Smooth muscle cell (in vitro differentiated cells): Measurements from ENCODE around the gene TBC1D3C. TPM values are rescaled to one million over a fixed set of nuclear protein-coding genes. Genes with fewer than 3 reads are reported as not detected.
"Not testable (repeated sequence)": the region's sequence is repeated elsewhere in the genome, so short reads cannot be mapped to it uniquely, and the experiment has no call there.

Experiments used
- DNase-seq: peaks from one replicate; lab custom pipeline; 2025; ENCODE audit not compliant: unreplicated experiment; lab: John Stamatoyannopoulos, UW
- H2AFZ ChIP-seq: fragments of 200-600 bp; sonication (generic); 2 replicates; pipeline ENCODE4 v1.6.0; 2016; ENCODE audit warnings: antibody characterized with exemption, low read depth, mild to moderate bottlenecking
- H3F3A ChIP-seq: fragments of 200-600 bp; sonication (generic); 2 replicates; pipeline ENCODE4 v1.6.0; 2017; ENCODE audit warnings: antibody characterized with exemption, low read depth
- H3K27ac ChIP-seq: fragments of 200-600 bp; sonication (generic); 2 replicates; pipeline ENCODE4 v1.5.1; 2016; ENCODE audit warnings: low read depth, mild to moderate bottlenecking
- H3K27me3 ChIP-seq: fragments of 200-600 bp; sonication (generic); 2 replicates; pipeline ENCODE4 v1.6.1; 2016; ENCODE audit warnings: low read depth, mild to moderate bottlenecking
- H3K36me3 ChIP-seq: fragments of 200-600 bp; sonication (generic); 2 replicates; pipeline ENCODE4 v1.5.1; 2016; ENCODE audit warnings: low read depth
- H3K4me1 ChIP-seq: fragments of 200-600 bp; sonication (generic); 2 replicates; pipeline ENCODE4 v1.5.1; 2016; ENCODE audit warnings: low read depth
- H3K4me2 ChIP-seq: fragments of 200-600 bp; sonication (generic); 2 replicates; pipeline ENCODE4 v1.6.0; 2016; ENCODE audit warnings: mild to moderate bottlenecking
- H3K4me3 ChIP-seq: fragments of 200-600 bp; sonication (generic); 2 replicates; pipeline ENCODE4 v1.5.1; 2016; ENCODE audit warnings: mild to moderate bottlenecking
- H3K79me2 ChIP-seq: fragments of 200-600 bp; sonication (generic); 2 replicates; pipeline ENCODE4 v1.6.0; 2016; ENCODE audit warnings: low read depth, mild to moderate bottlenecking
- H3K9ac ChIP-seq: fragments of 200-600 bp; sonication (generic); 2 replicates; pipeline ENCODE4 v1.6.0; 2016; ENCODE audit warnings: low read depth
- H3K9me3 ChIP-seq: fragments of 200-600 bp; sonication (generic); replicated peaks from 2 replicates; pipeline ENCODE4 v1.5.1; 2016; ENCODE audit warnings: low read depth
- H4K20me1 ChIP-seq: fragments of 200-600 bp; sonication (generic); 2 replicates; pipeline ENCODE4 v1.6.0; 2016; ENCODE audit warnings: low read depth
- WGBS: methylation state at CpG from one replicate; pipeline ENCODE4 v1.1.7; 2016; ENCODE audit warnings: low lambda C conversion rate; 5-methylcytosine and 5-hydroxymethylcytosine counted together
- polyA plus RNA-seq: library from polyadenylated mRNA; unstranded; fragments of >200 nt; fragmentation: Nextera tagmentation; extraction: Ambion mirVana; gene quantifications from 2 replicates; pipeline ENCODE4 v1.2.1, GENCODE V29; 2016
- small RNA-seq: library from RNA; depleted of rRNA; stranded (forward); fragments of <200 nt; gene quantifications from one replicate; pipeline ENCODE3, GENCODE V24; 2014
- total RNA-seq: library from RNA; depleted of rRNA; stranded (reverse); fragments of >200 nt; gene quantifications from 2 replicates; pipeline ENCODE4 v1.2.3, GENCODE V29; 2014

TBC1D3C gene
- total RNA-seq (not detected in 2 replicates), polyA plus RNA-seq (not detected in 2 replicates)

- not testable (repeated sequence) for H3K4me2 ChIP-seq, H3K79me2 ChIP-seq, H4K20me1 ChIP-seq, H3K4me1 ChIP-seq, H3K9me3 ChIP-seq, H3F3A ChIP-seq, H2AFZ ChIP-seq, H3K9ac ChIP-seq, H3K27ac ChIP-seq, H3K36me3 ChIP-seq, H3K27me3 ChIP-seq, DNase-seq, H3K4me3 ChIP-seq
- WGBS: no CpG with 5 or more reads among the region's 10 CpGs
These were observed at the start of gene TBC1D3C for GRCh38 chr17:38068534-38068933. Gene TBC1D3C (minus strand): TSS chr17:38068634. CDS start chr17:38067066, 1,568 bp downstream.

GRCh38 chr17:38099262-38099661 is 30.8 kb upstream of the TBC1D3C start:
- WGBS: no CpG with 5 or more reads among the region's 1 CpG
- H3K9me3 ChIP-seq, H3K4me1 ChIP-seq, H3K27ac ChIP-seq, H3K27me3 ChIP-seq, H4K20me1 ChIP-seq, H3K4me2 ChIP-seq, DNase-seq, H3K4me3 ChIP-seq, H3F3A ChIP-seq, H3K36me3 ChIP-seq, H3K9ac ChIP-seq, H2AFZ ChIP-seq, H3K79me2 ChIP-seq: not testable (repeated sequence)

- H2AFZ ChIP-seq, H3K79me2 ChIP-seq, H3K9me3 ChIP-seq, H3K36me3 ChIP-seq, H4K20me1 ChIP-seq, H3F3A ChIP-seq, DNase-seq, H3K4me3 ChIP-seq, H3K27ac ChIP-seq, H3K4me1 ChIP-seq, H3K4me2 ChIP-seq, H3K9ac ChIP-seq, H3K27me3 ChIP-seq: not testable (repeated sequence)
- WGBS: no CpG with 5 or more reads among the region's 2 CpGs
These were observed 25.7 kb upstream of the TBC1D3C start for GRCh38 chr17:38094059-38094694.

GRCh38 chr17:38088120-38088519 is 19.7 kb upstream of the TBC1D3C start:
- H3K9me3 ChIP-seq, H3K36me3 ChIP-seq, H3K4me3 ChIP-seq, H2AFZ ChIP-seq, H3K27ac ChIP-seq, DNase-seq, H3K4me1 ChIP-seq, H3K4me2 ChIP-seq, H4K20me1 ChIP-seq, H3F3A ChIP-seq, H3K27me3 ChIP-seq, H3K79me2 ChIP-seq, H3K9ac ChIP-seq: not testable (repeated sequence)
- WGBS: 98% methylated on average over 6 of the region's 10 CpGs

- not testable (repeated sequence) for DNase-seq, H2AFZ ChIP-seq, H3K27me3 ChIP-seq, H3K4me3 ChIP-seq, H3K27ac ChIP-seq, H3K4me1 ChIP-seq, H3K9ac ChIP-seq, H3K9me3 ChIP-seq, H3K79me2 ChIP-seq, H3K36me3 ChIP-seq, H3F3A ChIP-seq, H3K4me2 ChIP-seq, H4K20me1 ChIP-seq
- no CpG with 5 or more reads among the region's 1 CpG for WGBS
These were observed 18.9 kb upstream of the TBC1D3C start for GRCh38 chr17:38087344-38087743.

Small RNAs within 50 kb of the gene (small RNA-seq; reads per million reads assigned to genes)
- gene RF00019: not detected

Other genes with a start within 250 kb of the TBC1D3C start
- gene TBC1D3K, start 144.2 kb downstream of the TBC1D3C start, total RNA-seq: not detected in 2 replicates
- gene TBC1D3K, start 144.2 kb downstream of the TBC1D3C start, polyA plus RNA-seq: not detected in 2 replicates
- 8.6 and 12.1 TPM in 2 replicates for gene TBC1D3L, start 79.6 kb downstream of the TBC1D3C start, total RNA-seq
- 10.1 and 16.0 TPM in 2 replicates for gene TBC1D3L, start 79.6 kb downstream of the TBC1D3C start, polyA plus RNA-seq
- not detected in 2 replicates for gene TBC1D3D, start 64.7 kb downstream of the TBC1D3C start, total RNA-seq
- 0.14 TPM in 1 of 2 replicates, not detected in the other for gene TBC1D3D, start 64.7 kb downstream of the TBC1D3C start, polyA plus RNA-seq
- not detected in 2 replicates for gene TBC1D3E, start 59.3 kb upstream of the TBC1D3C start, total RNA-seq
- 0.09 TPM in 1 of 2 replicates, not detected in the other for gene TBC1D3E, start 59.3 kb upstream of the TBC1D3C start, polyA plus RNA-seq
- not detected in 2 replicates for gene TBC1D3, start 123.9 kb upstream of the TBC1D3C start, total RNA-seq
- gene TBC1D3, start 123.9 kb upstream of the TBC1D3C start, polyA plus RNA-seq: not detected in 2 replicates
- gene MRPL45, start 228.5 kb upstream of the TBC1D3C start, total RNA-seq: 30.6 and 31.4 TPM in 2 replicates
- gene MRPL45, start 228.5 kb upstream of the TBC1D3C start, polyA plus RNA-seq: 25.0 and 30.8 TPM in 2 replicates